ENCODE data around the gene SPDYE3.
"Not testable (repeated sequence)": the region's sequence is repeated elsewhere in the genome, so short reads cannot be mapped to it uniquely, and the experiment has no call there.

SPDYE3 gene

GRCh38 chr7:100325671-100326070 is 18.2 kb downstream of the SPDYE3 start:
- not testable (repeated sequence) for H3K4me3 ChIP-seq (ENCODE audit: low read depth, low read length); DNase-seq (ENCODE audit: low read depth)

GRCh38 chr7:100326914-100327313 is 19.4 kb downstream of the SPDYE3 start:
- H3K4me3 ChIP-seq (ENCODE audit: low read depth, low read length): not testable (repeated sequence)

GRCh38 chr7:100335566-100336466 is 28.3 kb downstream of the SPDYE3 start:
- H3K4me3 ChIP-seq (ENCODE audit: low read depth, low read length): peak overlapping the region; percentile 64
- DNase-seq (ENCODE audit: low read depth): peak; percentile 94

More at GRCh38 chr7:100326914-100327313, 19.4 kb downstream of the SPDYE3 start:
- DNase-seq (ENCODE audit: low read depth): not testable (repeated sequence)

GRCh38 chr7:100338083-100338696 is 30.7 kb downstream of the SPDYE3 start:
- not testable (repeated sequence) for H3K4me3 ChIP-seq (ENCODE audit: low read depth, low read length); DNase-seq (ENCODE audit: low read depth)

GRCh38 chr7:100341286-100341685 is 33.8 kb downstream of the SPDYE3 start:
- not testable (repeated sequence) for H3K4me3 ChIP-seq (ENCODE audit: low read depth, low read length); DNase-seq (ENCODE audit: low read depth)

DNA sequence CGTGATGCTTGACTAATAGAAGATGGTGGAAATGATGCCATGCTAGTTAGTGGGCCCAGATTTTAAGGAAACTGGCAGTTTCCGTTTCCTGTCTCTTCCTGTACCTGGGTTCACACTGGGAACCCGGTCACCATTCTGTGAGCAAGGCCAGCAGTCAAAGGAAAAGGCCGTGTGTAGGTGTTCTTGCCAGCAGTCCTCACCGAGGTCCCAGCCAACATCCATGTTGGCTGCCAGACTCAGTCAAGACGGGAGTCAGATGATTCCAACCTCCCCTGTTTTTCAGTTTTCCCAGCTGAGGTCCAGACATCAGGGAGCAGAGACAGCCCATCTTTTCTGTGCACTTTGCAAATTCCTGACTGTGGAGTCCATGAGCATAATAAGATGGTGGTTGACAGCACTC is 35.3 kb downstream of the SPDYE3 start:
- no peak for DNase-seq (ENCODE audit: low read depth)
- no peak overlapping the region for H3K4me3 ChIP-seq (ENCODE audit: low read depth, low read length)
- no peak for TF ChIP-seq CTCF (IDR thresholded peaks at IDR 0.05; ENCODE audit: insufficient read depth, low read depth, low read length, missing control alignments)

- H3K4me3 ChIP-seq (ENCODE audit: low read depth, low read length); DNase-seq (ENCODE audit: low read depth): not testable (repeated sequence)
These were observed 36.6 kb downstream of the SPDYE3 start for GRCh38 chr7:100344124-100344559.

DNA sequence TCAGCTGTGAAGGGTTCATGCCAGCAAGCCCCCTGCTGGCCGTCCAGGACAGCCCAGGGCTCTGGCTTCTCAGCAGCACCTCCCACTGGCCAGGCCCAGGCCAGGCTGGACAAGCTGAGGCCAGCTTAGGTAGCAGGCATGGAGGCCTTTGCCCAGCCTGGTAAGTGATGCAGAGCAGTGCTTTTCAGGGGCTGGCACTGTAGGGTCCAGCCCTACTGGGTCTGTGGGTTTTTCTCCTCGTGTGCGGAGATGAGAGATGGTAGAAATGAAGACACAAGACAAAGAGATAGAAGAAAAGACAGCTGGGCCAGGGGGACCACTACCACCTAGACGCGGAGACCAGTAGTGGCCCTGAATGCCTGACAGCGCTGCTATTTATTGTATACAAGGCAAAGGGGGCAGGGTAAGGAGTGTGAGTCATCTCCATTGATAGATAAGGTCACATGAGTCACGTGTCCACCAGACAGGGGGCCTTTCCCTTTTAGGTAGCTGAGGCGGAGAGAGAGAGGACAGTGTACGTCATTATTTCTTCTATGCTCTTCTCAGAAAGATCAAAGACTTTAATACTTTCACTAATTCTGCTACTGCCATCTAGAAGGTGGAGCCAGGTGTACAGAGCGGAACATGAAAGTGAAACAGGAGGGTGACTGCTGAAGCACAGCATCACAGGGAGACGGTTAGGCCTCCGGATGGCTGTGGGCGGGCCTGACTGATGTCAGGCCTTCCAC is 37.2 kb downstream of the SPDYE3 start:
- DNase-seq (ENCODE audit: low read depth): peak; percentile 95
- peak; percentile 28 for TF ChIP-seq CTCF (IDR thresholded peaks at IDR 0.05; ENCODE audit: insufficient read depth, low read depth, low read length, missing control alignments)

DNA sequence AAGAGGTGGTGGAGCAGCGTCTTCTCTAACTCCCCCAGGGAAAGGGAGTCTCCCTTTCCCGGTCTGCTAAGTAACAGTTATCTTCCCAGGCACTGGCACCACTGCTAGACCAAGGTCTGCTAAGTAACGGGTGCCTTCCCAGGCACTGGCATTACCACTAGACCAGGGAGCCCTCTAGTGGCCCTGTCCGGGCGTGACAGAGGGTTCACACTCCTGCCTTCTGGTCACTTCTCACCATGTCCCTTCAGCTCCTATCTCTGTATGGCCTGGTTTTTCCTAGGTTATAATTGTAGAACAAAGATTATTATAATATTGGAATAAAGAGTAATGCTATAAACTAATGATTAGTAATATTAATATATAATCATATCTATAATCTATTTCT is 37.8 kb downstream of the SPDYE3 start:
- not testable (repeated sequence) for H3K4me3 ChIP-seq (ENCODE audit: low read depth, low read length)
- peak; percentile 64 for DNase-seq (ENCODE audit: low read depth)
- TF ChIP-seq CTCF (IDR thresholded peaks at IDR 0.05; ENCODE audit: insufficient read depth, low read depth, low read length, missing control alignments): peak; percentile 37

More for the DNA sequence above, 37.2 kb downstream of the SPDYE3 start:
- H3K4me3 ChIP-seq (ENCODE audit: low read depth, low read length): not testable (repeated sequence)

DNA sequence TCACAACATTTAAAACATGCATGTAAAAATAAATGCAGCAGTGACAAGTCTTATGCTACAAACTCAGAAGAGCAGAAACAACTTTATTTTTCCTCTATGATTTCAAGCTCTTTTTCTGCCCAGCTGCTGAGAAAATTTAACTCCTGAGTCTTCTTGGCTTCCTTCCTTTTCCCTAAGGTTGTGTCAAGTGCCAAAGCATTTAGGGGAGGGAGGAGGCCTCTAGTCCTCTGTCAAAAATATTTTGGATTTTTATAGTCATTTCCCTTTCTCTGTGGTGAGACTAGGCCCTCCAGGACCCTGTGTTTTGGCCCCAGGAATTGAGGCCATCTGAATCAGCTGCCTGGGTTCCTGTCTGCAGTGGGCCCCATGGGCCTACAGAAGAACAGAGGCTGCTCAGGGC is 39.4 kb downstream of the SPDYE3 start:
- no peak for DNase-seq (ENCODE audit: low read depth)
- no peak for TF ChIP-seq CTCF (IDR thresholded peaks at IDR 0.05; ENCODE audit: insufficient read depth, low read depth, low read length, missing control alignments)
- H3K4me3 ChIP-seq (ENCODE audit: low read depth, low read length): no peak overlapping the region
